Measurements from ENCODE around the gene GPER1.

GPER1 gene

GRCh38 chr7:1119201-1119600 lies 31.3 kb downstream of the GPER1 start:
- no peak for DNase-seq (ENCODE audit: low read depth in 2 of 2)

GRCh38 chr7:1120791-1121190 lies 32.9 kb downstream of the GPER1 start:
- DNase-seq (ENCODE audit: low read depth in 2 of 2): no peak

GRCh38 chr7:1121476-1121875 lies 33.6 kb downstream of the GPER1 start:
- no peak for DNase-seq (ENCODE audit: low read depth in 2 of 2)

- DNase-seq (ENCODE audit: low read depth in 2 of 2): no peak
Observed at GRCh38 chr7:1121886-1122831, 34.2 kb downstream of the GPER1 start.

GRCh38 chr7:1122832-1123501 lies 35.1 kb downstream of the GPER1 start:
- no peak for DNase-seq (ENCODE audit: low read depth in 2 of 2)

GRCh38 chr7:1123715-1124114 lies 35.8 kb downstream of the GPER1 start:
- DNase-seq (ENCODE audit: low read depth in 2 of 2): peak; percentile 14 to 20

- DNase-seq (ENCODE audit: low read depth in 2 of 2): no peak
Observed at GRCh38 chr7:1124164-1124563, 36.3 kb downstream of the GPER1 start.

GRCh38 chr7:1124816-1125602 lies 37.1 kb downstream of the GPER1 start:
- DNase-seq (ENCODE audit: low read depth in 2 of 2): no peak

GRCh38 chr7:1125603-1125969 lies 37.7 kb downstream of the GPER1 start:
- no peak for DNase-seq (ENCODE audit: low read depth in 2 of 2)

- no peak for DNase-seq (ENCODE audit: low read depth in 2 of 2)
Observed at GRCh38 chr7:1127001-1127400, 39.1 kb downstream of the GPER1 start.

GRCh38 chr7:1129431-1129830 lies 41.5 kb downstream of the GPER1 start:
- DNase-seq (ENCODE audit: low read depth in 2 of 2): no peak

GRCh38 chr7:1130021-1130990 lies 42.4 kb downstream of the GPER1 start:
- no peak for DNase-seq (ENCODE audit: low read depth in 2 of 2)

- DNase-seq (ENCODE audit: low read depth in 2 of 2): no peak
Observed at GRCh38 chr7:1131471-1132265, 43.8 kb downstream of the GPER1 start.

GRCh38 chr7:1134951-1135350 lies 47.0 kb downstream of the GPER1 start:
- no peak for DNase-seq (ENCODE audit: low read depth in 2 of 2)

- no peak for DNase-seq (ENCODE audit: low read depth in 2 of 2)
Observed at GRCh38 chr7:1136841-1137516, 49.1 kb downstream of the GPER1 start.

- DNase-seq (ENCODE audit: low read depth in 2 of 2): no peak
Observed at GRCh38 chr7:1137517-1138167, 49.7 kb downstream of the GPER1 start.

- DNase-seq (ENCODE audit: low read depth in 2 of 2): no peak
Observed at GRCh38 chr7:1140476-1141104, 52.7 kb downstream of the GPER1 start.

- no peak for DNase-seq (ENCODE audit: low read depth in 2 of 2)
Observed at GRCh38 chr7:1141651-1142050, 53.7 kb downstream of the GPER1 start.
